CD4-positive, alpha-beta T cell treated with Interleukin-17A for 1 hour (primary cell): ENCODE data around the gene ZDHHC7.
"Not testable (repeated sequence)": the region's sequence is repeated elsewhere in the genome, so short reads cannot be mapped to it uniquely, and the experiment has no call there.

Experiments used
- DNase-seq: peaks from one replicate; pipeline ENCODE4 v3.0.0-alpha.2; 2020

The ZDHHC7 gene, protein sequence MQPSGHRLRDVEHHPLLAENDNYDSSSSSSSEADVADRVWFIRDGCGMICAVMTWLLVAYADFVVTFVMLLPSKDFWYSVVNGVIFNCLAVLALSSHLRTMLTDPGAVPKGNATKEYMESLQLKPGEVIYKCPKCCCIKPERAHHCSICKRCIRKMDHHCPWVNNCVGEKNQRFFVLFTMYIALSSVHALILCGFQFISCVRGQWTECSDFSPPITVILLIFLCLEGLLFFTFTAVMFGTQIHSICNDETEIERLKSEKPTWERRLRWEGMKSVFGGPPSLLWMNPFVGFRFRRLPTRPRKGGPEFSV

DNA sequence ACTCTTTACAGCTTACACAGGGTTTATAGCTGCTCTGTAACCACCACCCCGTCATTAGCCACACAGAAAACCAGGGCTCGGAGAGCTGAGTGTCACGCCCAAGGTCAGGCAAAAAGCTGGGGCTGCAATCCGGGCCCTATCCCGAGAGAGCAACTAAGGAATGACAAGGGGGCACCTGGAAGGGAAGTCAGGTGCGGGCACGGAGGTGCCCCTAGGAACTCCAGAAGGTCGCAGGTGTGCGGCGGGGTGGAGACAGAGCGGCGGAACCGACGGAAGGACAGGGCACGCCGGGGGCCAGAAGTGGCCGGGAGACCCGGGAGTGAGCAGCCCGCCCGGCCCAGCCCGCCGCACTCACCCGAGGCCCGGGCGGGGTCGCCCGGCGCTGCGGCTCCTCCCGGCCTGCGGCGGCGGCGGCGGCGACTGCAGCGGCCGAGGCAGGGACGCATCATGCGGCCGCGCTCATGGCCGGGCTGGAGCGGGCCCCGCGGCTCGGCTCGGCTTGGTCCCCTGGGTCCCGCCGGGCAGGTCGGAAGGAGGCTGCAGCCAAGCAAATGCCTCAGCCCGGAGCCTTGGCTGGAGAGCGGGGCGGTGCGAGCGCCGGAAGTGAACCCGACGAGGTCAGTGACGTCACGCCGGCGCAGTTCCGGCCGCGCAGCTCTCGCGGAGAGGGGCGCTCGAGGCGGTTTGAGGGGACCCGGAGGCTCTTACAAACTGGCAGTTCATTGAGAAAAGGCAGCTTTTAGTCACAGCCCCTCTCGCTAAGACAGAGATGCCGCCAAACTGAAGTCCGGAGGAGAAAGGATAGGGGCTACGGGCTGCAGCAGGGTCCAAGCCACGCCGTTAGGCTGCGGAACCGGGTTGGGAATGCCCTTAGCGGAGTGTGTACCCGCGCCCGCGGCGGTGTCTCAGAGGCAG is at the start of gene ZDHHC7:
TSS of gene ZDHHC7 (minus strand) at position 605 of the 915 bp plus-strand sequence. CDS start 20,917 bp downstream, outside the sequence.
- peak; percentile 88 for DNase-seq

DNA sequence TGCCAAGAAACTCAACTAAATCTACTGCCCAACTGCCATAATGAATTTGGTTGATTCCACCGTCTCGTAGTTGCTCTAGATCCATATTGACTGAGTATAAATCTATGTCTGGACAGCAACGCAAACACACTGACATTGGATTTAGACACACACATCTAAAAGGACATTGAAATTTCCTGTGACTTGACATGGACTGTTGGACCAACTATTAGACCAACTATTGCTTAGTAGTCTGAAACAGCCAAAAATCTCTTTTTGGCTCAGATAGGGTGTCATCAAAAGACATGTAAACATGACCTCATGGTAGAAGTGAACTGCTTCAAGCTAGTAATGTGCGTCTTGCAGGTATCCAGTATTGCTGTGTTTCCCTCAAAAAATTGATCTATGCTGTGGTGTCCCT is 47.6 kb upstream of the ZDHHC7 start:
- DNase-seq, result no peak

DNA sequence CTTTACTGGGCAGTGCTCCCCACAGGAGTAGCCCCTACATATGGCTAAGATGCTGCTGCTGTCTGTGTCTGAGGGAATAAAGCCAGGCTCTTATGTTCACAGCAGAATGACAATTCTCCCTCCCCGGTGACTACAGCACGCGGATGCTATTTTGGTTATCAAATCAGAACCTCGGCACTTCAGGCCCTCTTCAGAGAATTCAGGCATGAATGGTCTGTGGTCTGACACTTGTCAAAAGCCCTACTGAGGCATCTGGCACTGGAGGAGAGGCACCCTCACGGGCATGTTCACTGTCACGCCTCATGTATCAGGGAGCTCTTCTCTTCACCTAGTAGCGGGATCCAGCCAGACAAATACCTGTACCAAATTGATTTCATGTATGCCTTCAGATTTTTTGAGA is 46.6 kb upstream of the ZDHHC7 start:
- DNase-seq, result no peak

- DNase-seq, result no peak
Measured at GRCh38 chr16:85057212-85057889, 46.0 kb upstream of the ZDHHC7 start.

DNA sequence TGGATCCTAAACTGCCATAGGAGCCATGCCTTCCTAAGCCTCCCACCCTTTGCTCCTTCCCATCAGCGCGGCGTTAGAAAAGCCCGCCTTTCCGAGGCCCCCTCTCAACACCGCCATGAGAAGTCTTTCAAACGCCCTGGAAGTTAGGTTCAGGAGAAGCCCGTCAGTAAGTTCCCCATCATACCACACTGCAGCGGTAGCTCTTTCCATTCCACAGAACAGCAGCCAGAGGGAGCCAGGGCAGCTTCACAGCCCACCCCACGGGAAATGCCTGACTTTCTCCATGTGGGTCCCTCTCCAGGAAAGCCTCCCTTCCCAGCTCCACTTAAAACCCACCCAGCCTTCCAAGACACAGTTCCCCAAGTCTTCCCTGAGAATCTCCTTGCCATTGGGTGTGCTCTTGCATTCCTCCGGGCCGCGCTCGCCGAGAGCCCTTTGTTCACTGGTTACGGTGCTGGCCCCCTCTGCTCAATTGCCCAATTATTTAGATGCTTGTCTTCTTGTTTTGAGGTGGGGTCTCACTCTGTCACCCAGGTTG is 44.9 kb upstream of the ZDHHC7 start:
- DNase-seq, result no peak

GRCh38 chr16:85055493-85056210 is 44.3 kb upstream of the ZDHHC7 start:
- DNase-seq, result peak; percentile 89

- DNase-seq, result no peak
Measured at GRCh38 chr16:85054948-85055492, 43.7 kb upstream of the ZDHHC7 start.

- not testable (repeated sequence) for DNase-seq
Measured at GRCh38 chr16:85054321-85054720, 43.0 kb upstream of the ZDHHC7 start.

GRCh38 chr16:85052536-85052935 is 41.2 kb upstream of the ZDHHC7 start:
- no peak for DNase-seq

GRCh38 chr16:85051683-85052082 is 40.3 kb upstream of the ZDHHC7 start:
- no peak for DNase-seq

DNA sequence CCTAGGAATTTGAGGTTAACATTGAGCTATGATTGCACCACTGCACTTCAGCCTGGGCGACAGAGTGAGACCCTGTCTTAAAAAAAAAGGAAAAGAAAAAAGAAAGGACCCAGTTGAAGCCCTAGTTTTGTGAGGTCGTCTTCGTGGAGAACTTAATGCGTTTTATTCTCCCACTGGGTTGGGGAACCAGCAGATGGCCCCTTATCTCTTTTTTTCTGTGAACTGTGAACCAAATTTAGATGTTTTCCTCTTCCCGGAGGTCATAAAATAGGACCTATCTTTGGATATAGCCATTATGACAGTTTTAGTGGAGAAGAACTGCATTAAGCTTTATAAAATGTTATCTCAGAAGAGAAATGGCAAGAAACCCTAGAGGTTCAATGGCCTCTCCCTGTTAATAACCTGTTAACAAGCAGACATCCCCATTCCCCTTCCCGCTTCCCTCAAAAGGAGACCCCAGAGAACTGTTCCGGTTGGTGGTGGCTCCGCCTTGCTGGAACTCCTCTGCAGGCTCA is 39.8 kb upstream of the ZDHHC7 start:
- no peak for DNase-seq

DNA sequence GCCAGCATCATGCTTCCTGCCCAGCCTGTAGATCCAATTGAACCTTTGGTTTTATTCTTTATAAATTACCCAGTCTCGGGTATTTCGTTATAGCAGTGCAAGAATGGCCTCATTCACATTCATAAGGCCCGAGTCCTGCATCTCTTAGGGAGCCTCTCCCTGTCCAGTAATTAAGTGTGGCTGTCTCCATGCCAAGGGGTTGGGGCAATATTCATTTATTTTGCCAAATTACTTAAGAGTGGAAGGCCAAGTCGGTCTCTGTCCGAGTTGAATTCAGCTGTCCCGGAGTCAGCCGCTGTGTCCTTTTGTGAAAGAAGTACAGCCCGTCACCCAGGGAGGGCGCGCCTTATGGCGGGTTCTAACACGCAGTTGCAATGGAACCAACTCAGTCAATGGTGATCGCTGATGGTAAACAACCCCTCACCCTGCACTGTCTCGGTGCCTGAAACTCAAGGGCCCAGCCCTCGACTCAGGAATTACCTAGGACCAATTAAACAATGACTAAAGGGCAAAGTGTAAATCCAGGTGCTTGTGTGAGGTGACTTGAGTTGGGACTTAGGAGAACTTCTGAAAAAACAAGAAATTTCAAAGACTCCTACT is 38.5 kb upstream of the ZDHHC7 start:
- DNase-seq, result no peak

DNA sequence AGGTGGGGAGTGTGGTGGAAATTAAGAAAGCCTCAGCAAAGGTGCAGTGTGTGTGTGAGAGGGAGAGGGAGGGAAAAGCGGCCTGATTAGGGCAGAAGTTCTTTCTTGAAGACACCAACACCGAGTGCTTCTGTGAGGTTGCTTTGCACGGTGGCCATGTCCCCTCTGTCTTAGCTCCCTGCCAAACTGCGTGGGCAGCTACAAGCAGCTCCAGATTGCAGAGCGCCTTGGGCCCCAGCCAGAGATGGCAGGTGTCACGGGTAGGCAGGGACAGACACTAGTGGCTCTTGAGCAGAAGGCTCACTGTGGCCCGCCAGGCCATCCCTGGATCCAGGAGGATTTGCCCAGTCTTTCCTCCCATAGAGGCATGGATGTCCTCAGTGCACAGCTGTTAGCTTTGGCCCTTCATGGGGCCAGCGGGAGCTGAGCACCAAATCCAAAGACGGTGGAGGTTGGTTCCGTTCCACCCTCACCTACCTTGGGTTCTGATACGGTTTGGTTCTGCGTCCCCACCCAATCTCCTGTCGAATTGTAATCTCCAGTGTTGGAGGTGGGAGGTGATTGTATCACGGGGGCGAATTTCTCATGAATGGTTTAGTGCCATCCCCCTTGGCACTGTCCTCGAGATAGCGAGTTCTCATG is 37.7 kb upstream of the ZDHHC7 start:
- no peak for DNase-seq

- DNase-seq, result no peak
Measured at GRCh38 chr16:85047867-85048455, 36.6 kb upstream of the ZDHHC7 start.

GRCh38 chr16:85046931-85047866 is 35.9 kb upstream of the ZDHHC7 start:
- no peak for DNase-seq

GRCh38 chr16:85046472-85046916 is 35.2 kb upstream of the ZDHHC7 start:
- DNase-seq, result no peak

DNA sequence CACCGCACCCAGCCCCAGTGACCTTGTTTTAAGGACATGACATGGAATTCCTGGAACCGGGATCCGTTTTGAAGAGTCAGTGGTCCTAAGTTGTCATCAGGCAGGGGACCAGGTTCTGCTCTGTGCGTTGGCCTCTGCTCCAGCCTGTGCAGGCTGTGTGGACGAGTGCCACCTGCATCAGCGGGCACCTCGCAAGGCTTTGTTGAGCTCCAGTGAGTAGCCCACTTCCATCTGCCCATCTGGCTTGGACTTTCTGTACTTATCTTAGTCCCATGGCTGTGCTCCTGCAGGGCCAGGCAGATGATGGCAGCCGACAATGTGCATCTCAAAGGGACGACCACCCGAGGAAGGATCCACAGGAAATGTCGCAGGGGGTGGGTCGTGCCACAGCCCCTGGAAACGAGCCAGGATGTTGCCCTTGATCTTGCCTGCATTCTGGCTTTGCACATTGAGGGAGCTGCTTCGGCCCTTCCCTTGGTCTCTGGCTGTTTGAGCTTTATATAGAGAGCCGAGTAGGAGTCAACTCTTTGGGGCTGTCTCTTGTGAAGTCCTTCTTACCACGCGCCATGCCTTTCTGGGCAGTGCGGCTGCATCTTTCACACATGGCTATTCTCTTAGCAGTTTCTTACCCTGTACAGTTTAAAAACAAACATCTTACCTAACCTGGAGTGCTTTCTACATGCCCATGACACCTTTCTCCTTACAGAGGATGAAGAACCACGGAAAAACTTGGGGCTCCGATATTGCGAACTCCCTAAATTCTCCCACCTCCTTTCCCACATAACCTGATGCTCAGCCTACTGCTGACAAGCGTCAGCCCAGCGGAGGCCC is 34.5 kb upstream of the ZDHHC7 start:
- DNase-seq, result no peak

GRCh38 chr16:85045077-85045476 is 33.7 kb upstream of the ZDHHC7 start:
- no peak for DNase-seq
